HG03159 (cell line): ENCODE data around the gene BANP.
"Not testable (repeated sequence)": the region's sequence is repeated elsewhere in the genome, so short reads cannot be mapped to it uniquely, and the experiment has no call there.

Experiments used
- ATAC-seq: cut with Tn5 transposase; IDR thresholded peaks from one replicate; pipeline ENCODE4 v1.9.1; 2021; ENCODE audit warnings: mild to moderate bottlenecking, moderate library complexity; ENCODE audit not compliant: unreplicated experiment

BANP gene

DNA sequence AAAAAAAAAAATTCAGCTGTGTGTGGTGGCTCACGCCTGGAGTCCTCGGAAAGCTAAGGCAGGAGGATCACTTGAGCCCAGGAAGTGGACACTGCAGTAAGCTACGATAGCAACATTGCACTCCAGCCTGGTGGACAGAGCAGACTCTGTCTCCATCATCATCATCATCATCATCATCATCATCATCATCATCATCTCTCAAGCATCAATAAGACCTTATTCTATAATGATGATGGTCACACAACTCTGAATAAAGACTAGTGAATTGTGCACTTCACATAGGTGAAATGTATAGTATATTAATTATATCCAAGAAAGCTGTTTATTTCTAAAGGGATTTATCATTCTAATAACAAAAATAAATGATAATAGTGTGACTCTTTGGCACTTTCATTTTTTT is 143.7 kb downstream of the BANP start:
- not testable (repeated sequence) for ATAC-seq

DNA sequence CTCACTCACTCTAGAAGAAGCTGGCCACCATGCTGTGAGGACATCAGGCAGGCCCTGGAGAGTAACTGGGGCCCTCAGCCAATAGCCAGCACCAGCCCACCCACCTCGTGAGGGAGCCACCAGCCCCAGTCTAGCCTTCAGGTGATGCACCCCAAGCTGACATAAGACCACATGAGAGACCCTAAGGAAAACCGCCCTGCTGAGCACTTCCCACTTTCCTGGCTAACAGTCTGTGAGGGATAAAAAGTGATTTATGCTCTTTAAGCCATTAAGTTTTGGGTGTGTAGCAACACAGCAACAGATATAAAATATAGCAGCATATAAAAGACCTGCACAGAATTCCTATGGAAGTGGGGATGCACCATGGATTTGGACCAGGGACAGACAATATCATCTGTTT is 145.4 kb downstream of the BANP start:
- ATAC-seq: not testable (repeated sequence)

DNA sequence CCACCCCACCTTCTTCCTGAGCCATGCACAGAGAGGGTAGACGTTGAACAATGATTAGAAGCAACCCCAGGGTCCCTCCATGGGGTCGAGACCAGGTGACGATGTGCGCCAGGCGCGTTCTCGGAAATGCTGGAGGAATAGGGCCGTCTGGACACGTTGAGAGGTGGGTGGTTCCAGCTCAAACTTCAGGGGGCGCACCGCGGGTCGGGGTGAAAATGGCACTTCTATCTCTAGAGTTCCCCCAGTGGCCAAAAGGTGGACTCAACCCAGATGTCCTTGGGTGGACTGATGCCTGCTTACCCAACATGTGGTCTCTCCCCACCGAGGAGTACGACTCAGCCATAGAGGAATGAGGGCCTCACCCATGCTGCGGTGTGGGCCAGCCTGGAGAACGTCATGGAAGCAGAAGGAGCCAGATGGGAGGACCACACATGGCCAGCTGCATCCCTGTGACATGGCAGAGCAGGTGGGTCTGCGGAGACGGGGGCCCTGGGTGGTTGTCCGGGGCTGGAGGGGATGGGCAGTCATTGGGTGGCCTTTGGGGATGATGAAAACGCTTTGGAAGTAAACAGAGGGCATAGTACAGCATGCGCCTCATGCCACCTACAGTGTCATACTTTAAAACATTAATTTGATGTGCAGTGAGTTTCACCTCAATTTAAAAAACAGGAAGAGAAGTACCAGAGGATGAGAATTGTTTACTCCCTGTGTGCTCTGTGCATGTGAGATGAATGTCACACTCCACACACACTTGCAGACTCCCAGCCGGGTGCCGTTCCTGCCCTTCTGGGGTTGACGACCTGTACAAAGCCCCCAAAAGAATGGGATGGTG is 147.7 kb downstream of the BANP start:
- not testable (repeated sequence) for ATAC-seq

GRCh38 chr16:88099563-88099890 is 148.3 kb downstream of the BANP start:
- ATAC-seq: no peak

DNA sequence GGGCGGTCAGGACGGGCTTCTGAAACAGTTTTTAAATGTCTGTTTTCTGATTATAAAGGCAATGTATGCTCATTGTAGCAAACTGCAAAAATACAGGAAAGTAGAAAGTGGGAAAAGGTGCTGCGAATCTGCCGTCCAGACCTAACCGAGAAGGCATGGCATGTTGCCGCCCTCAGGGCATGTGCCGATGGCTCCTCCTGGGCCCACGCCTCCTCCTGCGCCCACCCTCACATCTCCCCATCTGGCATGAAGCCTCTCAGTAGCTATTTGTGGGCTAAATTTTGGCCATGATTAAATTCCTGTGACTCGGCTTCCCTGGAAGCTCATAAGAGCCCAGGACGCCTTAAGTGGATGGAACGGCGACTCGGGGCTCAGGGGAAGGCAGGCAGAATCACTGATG is 148.7 kb downstream of the BANP start:
- ATAC-seq: not testable (repeated sequence)

- not testable (repeated sequence) for ATAC-seq
These were observed 149.8 kb downstream of the BANP start for GRCh38 chr16:88100801-88101622.

DNA sequence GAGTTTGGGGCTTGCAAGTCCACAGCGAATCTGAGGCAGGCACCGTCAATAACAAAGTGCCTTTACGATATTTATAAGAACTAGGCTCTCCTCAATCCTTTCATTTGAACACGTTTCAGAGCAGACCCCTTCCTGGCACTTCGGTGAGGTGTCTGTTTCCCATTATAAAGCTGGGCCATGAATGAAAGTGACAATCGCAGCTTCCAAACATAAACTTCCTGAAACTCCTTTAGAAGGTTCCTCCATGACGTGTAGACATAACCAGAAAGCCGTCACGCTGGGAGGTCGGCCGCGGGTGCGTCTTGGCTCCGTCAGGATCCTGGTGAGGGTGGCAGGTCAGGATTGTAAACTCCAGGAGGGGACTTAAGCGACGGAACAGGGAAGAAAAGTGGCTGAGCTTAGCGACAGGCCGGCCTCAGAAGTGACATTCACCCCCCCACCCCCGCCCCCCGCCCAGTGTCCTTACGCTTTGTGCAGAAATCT is 150.4 kb downstream of the BANP start:
- ATAC-seq: not testable (repeated sequence)

DNA sequence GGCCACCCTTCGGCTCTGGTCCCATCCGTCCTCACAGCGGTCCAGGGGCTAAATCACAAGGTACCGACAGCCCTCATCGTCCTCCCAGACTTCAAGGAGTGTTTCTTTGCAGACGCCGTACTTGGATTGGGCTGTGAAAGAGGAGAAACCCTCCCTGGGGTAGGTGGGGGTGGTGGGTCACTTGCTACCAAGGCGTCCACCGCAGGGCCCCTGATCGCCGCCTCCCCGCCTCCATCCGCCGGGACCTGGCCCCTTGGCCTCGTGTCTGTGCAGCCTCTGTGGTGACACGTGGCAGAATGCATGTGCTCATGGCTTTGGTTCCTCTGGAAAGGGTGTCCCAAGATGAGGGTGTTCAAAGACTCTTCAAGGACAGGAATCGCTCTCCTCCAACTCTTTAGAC is 151.4 kb downstream of the BANP start:
- ATAC-seq: no peak

DNA sequence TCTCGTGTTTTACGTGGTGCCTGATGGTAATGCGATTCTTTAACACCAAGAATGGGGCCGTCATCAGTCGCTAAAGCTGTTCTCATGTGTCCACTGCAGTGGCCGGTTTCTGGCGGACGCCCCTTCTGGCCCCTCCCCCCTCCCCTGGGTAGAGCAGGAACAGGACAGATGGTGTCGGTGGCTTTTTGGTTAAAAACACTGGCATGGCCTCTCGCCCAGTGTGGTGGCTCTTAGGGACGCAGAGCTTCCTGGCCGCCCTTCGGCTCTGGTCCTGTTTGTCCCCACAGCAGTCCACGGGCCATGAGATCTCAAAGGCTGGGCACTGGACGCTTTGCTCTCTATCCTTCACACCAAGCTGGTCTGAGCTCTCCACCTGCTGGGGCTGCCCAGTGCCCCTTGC is 151.8 kb downstream of the BANP start:
- ATAC-seq: no peak

DNA sequence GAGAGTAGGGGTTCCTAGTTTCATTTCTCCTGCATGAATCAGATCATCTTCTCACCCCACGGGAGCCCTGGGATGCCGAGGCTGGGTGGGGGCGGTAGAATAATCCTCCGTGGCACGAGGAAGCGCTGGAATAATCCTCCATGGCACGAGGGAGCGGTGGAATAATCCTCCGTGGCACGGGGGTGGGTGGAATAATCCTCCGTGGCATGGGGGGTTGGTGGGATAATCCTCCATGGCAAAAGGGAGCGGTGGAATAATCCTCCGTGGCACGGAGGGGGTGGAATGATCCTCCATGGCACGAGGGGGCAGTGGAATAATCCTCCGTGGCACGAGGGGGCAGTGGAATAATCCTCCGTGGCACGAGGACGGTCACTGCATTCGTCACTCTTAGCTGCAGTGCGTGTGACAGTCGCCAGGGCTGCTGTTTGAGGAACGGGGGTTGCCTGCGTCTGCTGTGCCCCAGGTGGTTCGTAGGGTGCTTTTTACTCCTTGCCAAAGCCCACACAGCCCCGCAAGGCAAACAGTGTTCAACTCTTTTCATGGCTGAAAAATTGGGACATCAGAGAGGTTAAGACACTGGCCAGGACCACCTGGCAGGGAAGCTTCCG is 152.5 kb downstream of the BANP start:
- ATAC-seq: no peak

DNA sequence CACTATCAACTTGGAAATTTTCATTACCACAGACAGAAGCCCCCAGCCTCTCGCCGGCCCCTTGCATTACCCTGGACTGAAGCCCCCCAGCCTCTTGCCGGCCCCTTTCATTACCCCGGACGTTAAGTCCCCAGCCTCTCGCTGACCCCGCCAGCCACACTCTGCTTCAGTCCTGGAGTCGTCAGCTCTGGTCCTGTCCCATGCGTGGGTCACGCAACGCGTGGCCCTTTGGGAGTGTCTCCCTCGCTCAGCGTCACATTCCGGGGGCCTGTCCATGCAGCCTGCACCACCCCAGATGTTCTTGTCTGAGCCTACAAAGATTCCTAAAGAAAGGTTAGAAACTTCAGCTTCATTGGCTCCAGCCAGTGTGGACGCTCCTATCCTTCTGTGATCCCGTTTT is 153.1 kb downstream of the BANP start:
- not testable (repeated sequence) for ATAC-seq

GRCh38 chr16:88105574-88106140 is 154.4 kb downstream of the BANP start:
- not testable (repeated sequence) for ATAC-seq

GRCh38 chr16:88106566-88106965 is 155.3 kb downstream of the BANP start:
- ATAC-seq: not testable (repeated sequence)

- no peak for ATAC-seq
These were observed 157.5 kb downstream of the BANP start for GRCh38 chr16:88108762-88109161.

GRCh38 chr16:88109726-88110621 is 158.7 kb downstream of the BANP start:
- ATAC-seq: not testable (repeated sequence)

- ATAC-seq: not testable (repeated sequence)
These were observed 159.8 kb downstream of the BANP start for GRCh38 chr16:88110875-88111494.

DNA sequence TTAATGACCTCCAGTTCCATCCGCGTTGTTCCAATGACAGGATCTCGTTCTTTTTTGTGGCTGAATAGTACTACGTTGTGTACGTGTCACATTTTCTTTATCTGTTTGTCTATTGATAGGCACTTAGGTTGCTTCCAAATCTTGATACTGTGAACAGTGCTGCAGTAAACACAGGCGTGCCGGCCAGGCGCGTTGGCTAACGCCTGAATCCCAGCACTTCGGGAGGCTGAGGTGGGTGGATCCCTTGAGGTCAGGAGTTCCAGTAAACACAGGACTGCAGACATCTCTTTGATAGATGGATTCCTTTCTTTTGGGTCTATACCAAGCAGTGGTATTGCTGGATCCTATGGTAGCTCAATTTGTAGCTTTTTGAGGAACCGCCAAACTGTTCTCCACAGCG is 160.7 kb downstream of the BANP start:
- not testable (repeated sequence) for ATAC-seq

DNA sequence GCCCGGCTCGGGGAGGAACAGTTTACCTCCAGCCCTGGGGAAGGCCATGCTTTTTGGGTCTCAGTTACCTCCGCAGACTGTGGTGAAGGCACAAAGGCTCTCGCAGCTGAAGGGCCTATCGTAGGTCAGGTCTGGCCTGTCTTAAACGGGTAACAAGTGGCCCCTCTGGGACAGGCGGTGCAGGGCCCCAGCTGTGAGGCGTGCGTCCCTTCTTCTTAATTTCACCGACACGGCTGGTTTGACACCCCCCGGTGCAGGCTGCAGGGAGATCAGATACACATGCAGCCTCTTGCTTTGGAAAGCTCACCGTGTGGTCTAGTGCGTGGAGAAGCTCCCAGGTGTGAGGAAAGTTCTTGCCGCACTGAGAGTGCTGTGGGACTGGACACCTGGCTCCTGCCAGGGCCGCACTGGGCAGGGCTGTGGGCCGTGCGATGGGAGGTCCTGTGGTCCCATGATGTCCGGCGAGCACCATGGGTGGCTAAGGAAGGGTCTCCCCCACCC is 162.4 kb downstream of the BANP start:
- ATAC-seq: no peak

DNA sequence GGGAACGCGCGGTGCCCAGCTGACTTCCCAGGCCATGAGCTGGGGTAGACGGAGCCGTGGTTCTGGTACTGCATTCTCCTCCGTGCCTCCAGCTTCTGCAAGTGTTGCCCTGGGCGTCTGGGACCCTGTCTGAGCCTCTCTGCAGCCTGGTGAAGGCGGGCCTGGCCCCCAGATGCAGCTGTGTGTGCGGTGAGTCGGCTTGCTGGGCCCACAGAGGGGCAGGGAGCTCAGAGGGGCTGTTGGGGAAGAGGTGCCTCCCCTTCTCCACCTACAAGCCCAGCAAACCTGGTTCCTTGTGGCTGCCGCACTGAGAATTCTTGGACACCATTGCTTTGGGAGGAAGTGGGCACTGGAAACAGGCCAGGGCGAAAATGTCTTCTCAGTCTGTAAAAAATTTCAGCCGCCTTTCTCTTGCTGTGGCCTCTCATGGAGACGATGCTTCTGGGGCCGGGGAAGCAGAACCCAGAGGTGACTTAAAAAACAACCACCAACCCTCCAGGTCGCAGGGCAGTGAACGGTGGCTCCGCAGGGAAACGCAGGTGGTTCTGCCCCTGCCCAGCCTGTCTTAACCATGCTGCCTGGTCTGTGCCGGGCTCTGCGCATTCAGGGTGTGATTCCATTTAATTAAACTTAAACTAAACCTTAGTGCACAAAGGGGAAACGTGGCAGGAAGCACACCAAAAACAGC is 163.5 kb downstream of the BANP start:
- ATAC-seq: not testable (repeated sequence)
